A549 (cell line): ENCODE results near the gene PTCD2. TPM values are rescaled to one million over a fixed set of nuclear protein-coding genes. Genes with fewer than 3 reads are reported as not detected.

Experiments used
- ATAC-seq, 2 experiments: fragments of 200-7000 bp in 1 of 2; fragments of >200 bp in 1 of 2; cut with Nextera tagmentation in 1 of 2; cut with Tn5 transposase in 1 of 2; 3 replicates each; pipeline versions ENCODE4 v1.8.0 to v1.9.1; 2018 to 2020; ENCODE audit warnings: mild to moderate bottlenecking in 1 of 2, moderate library complexity in 1 of 2
- CTCF ChIA-PET: fragments of 300-600 bp; sonication (Branson Sonifier 250); formaldehyde crosslinking; extraction: SDS; loops from one replicate; lab custom pipeline; 2021; ENCODE audit warnings: antibody characterized with exemption, inconsistent platforms; lab: Yijun Ruan, JAX
- POLR2A ChIA-PET: fragments of 350-600 bp; formaldehyde crosslinking; extraction: SDS; loops from one replicate; lab custom pipeline; 2021; ENCODE audit warnings: antibody characterized with exemption, inconsistent platforms; lab: Yijun Ruan, JAX
- DNase-seq, 2 experiments: peaks; one replicate each; pipeline versions ENCODE4 v3.0.0 to v3.0.0-alpha.2; 2011 to 2016; ENCODE audit warnings: low read depth in 1 of 2, low spot score in 1 of 2
- FAIRE-seq: peaks from 2 replicates; lab custom pipeline; 2011; peaks lifted over from hg19 to GRCh38; lab: Jason Lieb, UNC
- H3K27ac ChIP-seq, 2 experiments: fragments of >200 bp; sonication (Bioruptor Twin); formaldehyde crosslinking; 3 replicates each; pipeline ENCODE4 v1.5.1; 2016 to 2017
- H3K4me1 ChIP-seq: fragments of >200 bp; sonication (Bioruptor Twin); formaldehyde crosslinking; 3 replicates; pipeline ENCODE4 v1.6.1; 2016
- H3K4me2 ChIP-seq: fragments of >200 bp; sonication (Bioruptor Twin); formaldehyde crosslinking; 3 replicates; pipeline ENCODE4 v1.6.1; 2016
- H3K4me3 ChIP-seq: fragments of >200 bp; sonication (Bioruptor Twin); formaldehyde crosslinking; 3 replicates; pipeline ENCODE4 v1.5.1; 2016
- H3K9me3 ChIP-seq: fragments of >200 bp; sonication (Bioruptor Twin); formaldehyde crosslinking; 3 replicates; pipeline ENCODE4 v1.6.1; 2016
- BCL3 ChIP-seq: fragments of >200 bp; sonication (Bioruptor Twin); formaldehyde crosslinking; IDR thresholded peaks from 3 replicates; pipeline ENCODE4 v1.6.1; 2016
- CTCF ChIP-seq: fragments of >200 bp; sonication (Bioruptor Twin); formaldehyde crosslinking; IDR thresholded peaks from 3 replicates; pipeline ENCODE4 v1.5.1; 2016
- HDAC2 ChIP-seq: fragments of 200-600 bp; sonication (generic); IDR thresholded peaks from 2 replicates; pipeline ENCODE4 v1.6.1; 2016
- JUN ChIP-seq, 2 experiments: fragments of >200 bp; sonication (Bioruptor Twin); formaldehyde crosslinking; IDR thresholded peaks; 2 replicates in 1 of 2; 3 replicates in 1 of 2; pipeline ENCODE4 v1.6.1; 2016 to 2017
- NR3C1 ChIP-seq: fragments of >200 bp; sonication (Bioruptor Twin); formaldehyde crosslinking; IDR thresholded peaks from 3 replicates; pipeline ENCODE4 v1.6.1; 2017
- RAD21 ChIP-seq, 2 experiments: fragments of >200 bp in 1 of 2; sonication (Bioruptor Twin) in 1 of 2; formaldehyde crosslinking in 1 of 2; IDR thresholded peaks in 1 of 2; conservative IDR thresholded peaks in 1 of 2; 2 replicates in 1 of 2; 3 replicates in 1 of 2; pipeline ENCODE4 v1.6.1; 2012 to 2018; ENCODE audit warnings: inconsistent platforms in 1 of 2
- RNF2 ChIP-seq: fragments of 200-600 bp; sonication (generic); IDR thresholded peaks from 2 replicates; pipeline ENCODE4 v1.6.1; 2016; ENCODE audit warnings: low read depth, mild to moderate bottlenecking, antibody characterized with exemption, moderate library complexity, borderline replicate concordance
- SMC3 ChIP-seq: fragments of >200 bp; sonication (Bioruptor Twin); formaldehyde crosslinking; IDR thresholded peaks from 3 replicates; pipeline ENCODE4 v1.6.1; 2018; ENCODE audit warnings: inconsistent platforms
- SREBF2 ChIP-seq: fragments of 450-650 bp; IDR thresholded peaks from 2 replicates; pipeline ENCODE4 v1.6.1; 2014; ENCODE audit warnings: mild to moderate bottlenecking, moderate library complexity
- ZC3H11A ChIP-seq: fragments of 450-650 bp; IDR thresholded peaks from 2 replicates; pipeline ENCODE4 v1.6.1; 2014; ENCODE audit warnings: antibody characterized with exemption, mild to moderate bottlenecking
- ZSCAN20 ChIP-seq: fragments of 250-450 bp; sonication (Bioruptor Pico); IDR thresholded peaks from 2 replicates; pipeline ENCODE4 v1.8.0; 2022; ENCODE audit warnings: mild to moderate bottlenecking, moderate library complexity
- WGBS: methylation state at CpG from one replicate; pipeline ENCODE4 v1.1.6; 2017; ENCODE audit errors: missing lambda C conversion rate; 5-methylcytosine and 5-hydroxymethylcytosine counted together
- polyA plus RNA-seq, 4 experiments: library from polyadenylated mRNA; depleted of rRNA in 3 of 4; stranded (reverse); fragments of >200 nt; fragmentation: RNase III in 1 of 4; extraction: RNeasy Plus Mini Kit Qiagen cat#74134 plus additional on column Dnase treatment in 1 of 4; gene quantifications; 2 replicates in 3 of 4; 3 replicates in 1 of 4; pipeline ENCODE4 v1.2.3, GENCODE V29; 2011 to 2017

PTCD2 gene
- polyA plus RNA-seq, 2 of the 4 experiments (the other 2 are of a cell fraction), result 13.2 to 31.1 TPM

- TF ChIP-seq CTCF, result no peak
- no peak for TF ChIP-seq ZSCAN20 (CRISPR knock-in tag)
- no peak for TF ChIP-seq JUN (IDR thresholded peaks at IDR 0.05)
Measured at GRCh38 chr5:72273547-72273946, 46.6 kb upstream of the PTCD2 start (continued).

- DNase-seq, result no peak
Measured at GRCh38 chr5:72276219-72276752, 43.9 kb upstream of the PTCD2 start.

DNA sequence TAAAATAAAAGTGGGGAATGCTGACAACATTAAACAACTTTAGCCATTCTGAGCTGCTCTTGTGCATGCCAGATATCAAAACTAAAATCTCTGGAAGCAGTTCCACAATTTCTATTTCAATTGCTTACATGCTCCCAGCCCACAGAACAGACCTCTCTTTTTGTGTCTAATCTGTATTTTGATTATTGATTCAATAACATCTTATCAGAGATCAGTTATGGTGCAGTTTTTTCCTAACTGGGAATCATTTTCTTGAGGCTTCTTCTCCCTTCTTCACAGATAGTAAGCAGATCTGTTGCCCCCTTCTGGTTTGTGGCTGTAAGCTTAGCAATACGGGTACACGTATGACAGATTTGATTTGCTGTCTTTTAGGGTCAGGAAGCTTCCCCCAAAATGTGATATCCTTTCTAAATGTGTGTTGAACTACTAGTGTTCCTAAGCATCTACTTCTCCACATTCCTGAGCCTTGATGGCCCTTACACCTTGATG lies 39.5 kb upstream of the PTCD2 start:
- WGBS, result 48% methylated on average over 2 of the region's 2 CpGs
- FAIRE-seq (no peak), DNase-seq (peak; percentile 55 to 63), ATAC-seq (peak; percentile 90 to 91)
- Histone ChIP-seq H3K4me2 (no peak overlapping the region), H3K4me1 (peaks cover 34% of the 10 kb centered on the region), H3K4me3 (no peak overlapping the region), H3K9me3 (no peaks in the 10 kb centered on the region), H3K27ac (peak overlapping the region; percentile 83; a peak in 5 of 6 replicates)
- peak; percentile 49 to 55 for TF ChIP-seq RAD21 (conservative IDR thresholded peaks at IDR 0.05 in 1 of 2, IDR thresholded peaks at IDR 0.05 in 1 of 2)
- TF ChIP-seq SREBF2, result no peak
- TF ChIP-seq SMC3, result peak; percentile 46; the same call in 2 of the 3 replicates
- no peak for TF ChIP-seq RNF2
- TF ChIP-seq CTCF, result peak; percentile 49
- POLR2A ChIA-PET, result interaction anchor here (1.1 kb wide), 1 partner anchor 9 kb away, joined by 3 read pairs; no protein-coding TSS in a partner anchor
- CTCF ChIA-PET, result interaction anchor here (0.6 to 3.1 kb wide), 18 partner anchors 9 to 506 kb away, joined by 3 to 11 read pairs (median 4); no protein-coding TSS in a partner anchor

More at GRCh38 chr5:72276219-72276752, 43.9 kb upstream of the PTCD2 start:
- TF ChIP-seq ZC3H11A (no peak), CTCF (no peak), BCL3 (no peak), NR3C1 (no peak), JUN (IDR thresholded peaks at IDR 0.05) (no peak), HDAC2 (no peak), SMC3 (no peak)
- Histone ChIP-seq H3K4me3 (no peak overlapping the region), H3K4me2 (no peak overlapping the region), H3K27ac (no peak overlapping the region), H3K4me1 (peaks cover 11% of the 10 kb centered on the region), H3K9me3 (no peaks in the 10 kb centered on the region)
- FAIRE-seq, result no peak
- ChIA-PET CTCF (interaction anchor here (1.0 to 2.6 kb wide), 2 partner anchors 13 to 32 kb away, joined by 3 to 7 read pairs; no protein-coding TSS in a partner anchor), POLR2A (no interaction called here)
- no peak for ATAC-seq
- 91% methylated on average over 3 of the region's 3 CpGs for WGBS
